Muscle of back (tissue), 11 donors: ENCODE results near the gene NCAM1. TPM values are rescaled to one million over a fixed set of nuclear protein-coding genes. Genes with fewer than 3 reads are reported as not detected.

ENCODE experiments used
- DNase-seq, 3 donors: peaks; one replicate each; pipeline versions ENCODE4 v3.0.0 to v3.0.0-alpha.2; 2013
- polyA plus RNA-seq, 10 donors: library from polyadenylated mRNA; unstranded; fragments of 120-200 nt; gene quantifications; one replicate each; pipeline ENCODE4 v1.2.1, GENCODE V29; 2013; ENCODE audit not compliant: insufficient read length in 10 of 10

Gene NCAM1
- polyA plus RNA-seq, 10 donors, result 91.5 to 153 (median 122) TPM

- no peak for DNase-seq
Observed at GRCh38 chr11:113083571-113083970, 122.4 kb downstream of the NCAM1 start.

GRCh38 chr11:113084297-113084696, 123.1 kb downstream of the NCAM1 start:
- DNase-seq, result no peak

- peak in 1 of 3 donors; percentile 10 for DNase-seq
Observed at GRCh38 chr11:113085446-113085845, 124.2 kb downstream of the NCAM1 start.

- no peak for DNase-seq
Observed at GRCh38 chr11:113087706-113088105, 126.5 kb downstream of the NCAM1 start.

GRCh38 chr11:113090716-113091480, 129.7 kb downstream of the NCAM1 start:
- no peak for DNase-seq

GRCh38 chr11:113091481-113091780, 130.2 kb downstream of the NCAM1 start:
- no peak for DNase-seq

GRCh38 chr11:113096648-113097047, 135.4 kb downstream of the NCAM1 start:
- DNase-seq, result no peak

GRCh38 chr11:113103932-113104690, 142.9 kb downstream of the NCAM1 start:
- DNase-seq, result no peak

GRCh38 chr11:113104691-113105251, 143.6 kb downstream of the NCAM1 start:
- DNase-seq, result no peak

- DNase-seq, result no peak
Observed at GRCh38 chr11:113105592-113105991, 144.4 kb downstream of the NCAM1 start.

GRCh38 chr11:113106507-113106906, 145.3 kb downstream of the NCAM1 start:
- peak in 1 of 3 donors; percentile 64 for DNase-seq

- no peak for DNase-seq
Observed at GRCh38 chr11:113110046-113110445, 148.8 kb downstream of the NCAM1 start.

- no peak for DNase-seq
Observed at GRCh38 chr11:113111156-113111555, 149.9 kb downstream of the NCAM1 start.

- DNase-seq, result no peak
Observed at GRCh38 chr11:113112307-113112706, 151.1 kb downstream of the NCAM1 start.

GRCh38 chr11:113113801-113114704, 152.8 kb downstream of the NCAM1 start:
- peak; percentile 33 to 66 (median 49) for DNase-seq

GRCh38 chr11:113114705-113115027, 153.4 kb downstream of the NCAM1 start:
- DNase-seq, result no peak

GRCh38 chr11:113118104-113118503, 156.9 kb downstream of the NCAM1 start:
- no peak for DNase-seq

GRCh38 chr11:113119074-113119473, 157.9 kb downstream of the NCAM1 start:
- DNase-seq, result no peak

GRCh38 chr11:113119966-113120736, 158.9 kb downstream of the NCAM1 start:
- DNase-seq, result no peak

GRCh38 chr11:113121746-113122145, 160.5 kb downstream of the NCAM1 start:
- no peak for DNase-seq

GRCh38 chr11:113124006-113124405, 162.8 kb downstream of the NCAM1 start:
- DNase-seq, result no peak
